Choroid plexus epithelial cell (primary cell): Measurements from ENCODE around the gene RMI2.
"Not testable (repeated sequence)": the region's sequence is repeated elsewhere in the genome, so short reads cannot be mapped to it uniquely, and the experiment has no call there.

Source experiments
- DNase-seq: peaks from one replicate; pipeline ENCODE4 v3.0.0-alpha.2; 2010; ENCODE audit warnings: low read depth
- H3K4me3 ChIP-seq: 2 replicates; pipeline ENCODE4 v1.5.1; 2011; ENCODE audit warnings: low read depth, mild to moderate bottlenecking, control low read depth, low read length, moderate library complexity
- TF ChIP-seq, protein P1 (sequence below): conservative IDR thresholded peaks from 2 replicates; pipeline ENCODE4 v1.5.1; 2011; ENCODE audit warnings: low read depth, mild to moderate bottlenecking, control low read depth, inconsistent platforms, low read length, moderate library complexity

RMI2 gene

DNA sequence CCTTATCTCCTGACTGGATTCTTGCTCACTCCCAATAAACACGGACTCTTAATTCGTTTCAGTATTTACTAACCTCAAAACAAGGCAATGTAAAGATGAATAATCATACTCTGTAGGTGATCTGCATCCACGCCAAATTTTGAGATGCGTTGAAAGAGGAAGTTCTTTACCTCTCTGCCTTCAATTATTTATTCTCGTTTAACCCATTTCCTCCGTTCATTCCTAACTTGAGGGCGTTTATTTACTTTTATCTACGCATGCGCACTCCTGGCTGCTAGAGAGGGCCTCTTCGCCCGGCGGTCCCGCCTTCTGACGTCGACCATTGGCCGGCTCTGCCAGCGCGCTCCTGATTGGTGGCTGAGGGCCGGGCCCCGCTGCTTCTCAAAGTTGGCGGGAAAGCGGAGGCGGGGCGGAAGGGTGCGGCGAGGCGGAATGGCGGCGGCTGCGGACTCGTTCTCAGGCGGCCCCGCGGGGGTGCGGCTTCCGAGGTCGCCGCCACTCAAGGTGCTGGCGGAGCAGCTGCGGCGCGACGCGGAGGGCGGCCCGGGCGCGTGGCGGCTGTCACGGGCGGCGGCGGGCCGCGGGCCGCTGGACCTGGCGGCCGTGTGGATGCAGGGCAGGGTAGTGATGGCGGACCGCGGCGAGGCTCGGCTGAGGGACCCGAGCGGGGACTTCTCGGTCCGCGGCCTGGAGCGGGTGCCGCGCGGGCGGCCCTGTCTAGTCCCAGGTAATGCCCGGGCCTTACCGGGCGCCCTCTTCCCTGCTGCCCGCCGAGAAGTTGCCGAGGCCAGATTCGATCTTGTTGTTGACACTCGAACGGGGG is at the start of gene RMI2:
Gene RMI2 (plus strand): TSS at position 420 of the 823 bp plus-strand sequence. CDS start 13 bp downstream, at position 433.
- TF ChIP-seq, protein P1, sequence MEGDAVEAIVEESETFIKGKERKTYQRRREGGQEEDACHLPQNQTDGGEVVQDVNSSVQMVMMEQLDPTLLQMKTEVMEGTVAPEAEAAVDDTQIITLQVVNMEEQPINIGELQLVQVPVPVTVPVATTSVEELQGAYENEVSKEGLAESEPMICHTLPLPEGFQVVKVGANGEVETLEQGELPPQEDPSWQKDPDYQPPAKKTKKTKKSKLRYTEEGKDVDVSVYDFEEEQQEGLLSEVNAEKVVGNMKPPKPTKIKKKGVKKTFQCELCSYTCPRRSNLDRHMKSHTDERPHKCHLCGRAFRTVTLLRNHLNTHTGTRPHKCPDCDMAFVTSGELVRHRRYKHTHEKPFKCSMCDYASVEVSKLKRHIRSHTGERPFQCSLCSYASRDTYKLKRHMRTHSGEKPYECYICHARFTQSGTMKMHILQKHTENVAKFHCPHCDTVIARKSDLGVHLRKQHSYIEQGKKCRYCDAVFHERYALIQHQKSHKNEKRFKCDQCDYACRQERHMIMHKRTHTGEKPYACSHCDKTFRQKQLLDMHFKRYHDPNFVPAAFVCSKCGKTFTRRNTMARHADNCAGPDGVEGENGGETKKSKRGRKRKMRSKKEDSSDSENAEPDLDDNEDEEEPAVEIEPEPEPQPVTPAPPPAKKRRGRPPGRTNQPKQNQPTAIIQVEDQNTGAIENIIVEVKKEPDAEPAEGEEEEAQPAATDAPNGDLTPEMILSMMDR, result no peak
- DNase-seq, result peak; percentile 96
- H3K4me3 ChIP-seq, result peak within 1 kb of the TSS; percentile 65

DNA sequence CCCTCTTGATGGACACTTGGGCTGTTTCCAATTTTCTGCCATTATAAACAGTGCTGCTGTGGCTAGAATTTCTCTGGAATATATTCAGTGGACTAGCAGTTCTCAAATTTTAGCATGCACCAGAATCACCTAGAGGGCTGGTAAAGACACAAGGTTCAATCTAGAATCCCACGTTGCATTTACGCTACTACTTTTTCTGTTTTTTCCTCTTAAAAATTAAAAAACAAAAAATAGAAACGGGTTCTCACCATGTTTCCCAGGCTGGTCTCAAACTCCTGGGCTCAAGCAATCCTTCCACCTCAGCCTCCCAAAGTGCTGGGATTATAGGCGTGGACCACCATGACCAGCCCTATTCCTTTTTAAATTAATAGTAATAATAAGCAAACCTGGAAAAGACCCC is 49.6 kb upstream of the RMI2 start:
- TF ChIP-seq, protein P1, result no peak
- no peak overlapping the region for H3K4me3 ChIP-seq
- DNase-seq, result no peak

DNA sequence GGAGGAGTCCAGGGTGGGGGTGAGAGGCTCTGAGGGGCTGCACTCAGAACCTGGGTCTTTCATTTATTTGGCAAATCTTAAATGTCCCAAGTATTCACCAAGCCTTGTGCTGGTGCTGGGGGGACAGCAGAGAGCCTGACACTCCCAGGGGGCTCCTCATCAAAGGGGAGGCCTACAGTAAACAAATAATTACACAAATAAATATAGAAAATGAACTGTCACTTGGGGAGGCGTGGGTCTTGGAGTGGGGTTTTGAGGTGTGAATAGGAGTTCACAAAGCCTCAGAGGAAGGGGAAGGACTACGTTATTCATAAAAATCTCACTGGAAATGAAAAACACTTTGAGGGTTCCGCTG is 48.9 kb upstream of the RMI2 start:
- H3K4me3 ChIP-seq, result no peak overlapping the region
- TF ChIP-seq, protein P1, result no peak
- no peak for DNase-seq

GRCh38 chr16:11296706-11297491 is 48.4 kb upstream of the RMI2 start:
- no peak for DNase-seq
- H3K4me3 ChIP-seq, result no peak overlapping the region
- TF ChIP-seq, protein P1, result no peak

- DNase-seq, result peak; percentile 65
- H3K4me3 ChIP-seq, result no peak overlapping the region
Observed at GRCh38 chr16:11297492-11298142, 47.6 kb upstream of the RMI2 start.

GRCh38 chr16:11298143-11298900 is 46.9 kb upstream of the RMI2 start:
- no peak for DNase-seq
- TF ChIP-seq, protein P1, result no peak
- no peak overlapping the region for H3K4me3 ChIP-seq

More at GRCh38 chr16:11297492-11298142, 47.6 kb upstream of the RMI2 start:
- TF ChIP-seq, protein P1, result no peak

GRCh38 chr16:11298950-11299547 is 46.2 kb upstream of the RMI2 start:
- DNase-seq, H3K4me3 ChIP-seq: not testable (repeated sequence)
